CD4-positive, CD25-positive, alpha-beta regulatory T cell (primary cell): ENCODE measurements around the gene FAM120A. TPM values are rescaled to one million over a fixed set of nuclear protein-coding genes. Genes with fewer than 3 reads are reported as not detected.

ENCODE experiments used
- ATAC-seq, 2 donors: fragments of 150-1000 bp; cut with Tn5 transposase; one replicate each; pipeline ENCODE4 v1.10.0; 2021; ENCODE audit warnings: low read depth in 2 of 2, moderate number of reproducible peaks in 2 of 2, moderate library complexity in 1 of 2
- DNase-seq, 3 donors: peaks; one replicate each; pipeline versions ENCODE4 v3.0.0 to v3.0.0-alpha.2; 2012 to 2022; ENCODE audit warnings: mixed read lengths in 1 of 3
- H3K27ac ChIP-seq: one replicate; pipeline ENCODE4 v1.7.0; 2013; ENCODE audit warnings: mild to moderate bottlenecking, low read length; ENCODE audit not compliant: insufficient read depth, poor library complexity, severe bottlenecking
- H3K27me3 ChIP-seq: one replicate; pipeline ENCODE4 v1.7.0; 2013; ENCODE audit warnings: low read length; ENCODE audit not compliant: control insufficient read depth, insufficient read depth
- H3K36me3 ChIP-seq: one replicate; pipeline ENCODE4 v1.7.0; 2013; ENCODE audit warnings: mild to moderate bottlenecking, low read length, moderate library complexity; ENCODE audit not compliant: control insufficient read depth, insufficient read depth
- H3K4me1 ChIP-seq: 2 replicates; pipeline ENCODE4 v1.7.0; 2013; ENCODE audit warnings: mild to moderate bottlenecking, low read length; ENCODE audit not compliant: insufficient read depth, control insufficient read depth, poor library complexity, severe bottlenecking
- H3K4me3 ChIP-seq: one replicate; pipeline ENCODE4 v1.7.0; 2013; ENCODE audit warnings: low read depth, mild to moderate bottlenecking, low read length, moderate library complexity
- H3K9me3 ChIP-seq, 2 experiments: 1 replicate in 1 of 2; 2 replicates in 1 of 2; pipeline ENCODE4 v1.7.0; 2013; ENCODE audit warnings: low read length in 2 of 2, mild to moderate bottlenecking in 1 of 2, moderate library complexity in 1 of 2; ENCODE audit not compliant: control insufficient read depth in 2 of 2
- H3K27ac Mint-ChIP-seq, 3 donors: one replicate each; pipeline ENCODE4 v1.8.0; 2020 to 2022; ENCODE audit warnings: mild to moderate bottlenecking in 3 of 3, mixed read lengths in 3 of 3, moderate library complexity in 2 of 3
- H3K27me3 Mint-ChIP-seq: one replicate; pipeline ENCODE4 v1.8.0; 2022; ENCODE audit warnings: mild to moderate bottlenecking, mixed read lengths
- H3K36me3 Mint-ChIP-seq: one replicate; pipeline ENCODE4 v1.8.0; 2020; ENCODE audit warnings: mixed read lengths
- H3K4me1 Mint-ChIP-seq, 4 donors: one replicate each; pipeline ENCODE4 v1.8.0; 2020 to 2022; ENCODE audit warnings: mixed read lengths in 4 of 4, mild to moderate bottlenecking in 1 of 4
- H3K4me3 Mint-ChIP-seq, 4 donors: one replicate each; pipeline ENCODE4 v1.8.0; 2020 to 2022; ENCODE audit warnings: mild to moderate bottlenecking in 4 of 4, mixed read lengths in 4 of 4, moderate library complexity in 3 of 4
- H3K9me3 Mint-ChIP-seq, 7 donors: one replicate each; pipeline ENCODE4 v1.8.0; 2020 to 2022; ENCODE audit warnings: mixed read lengths in 7 of 7, mild to moderate bottlenecking in 3 of 7, moderate library complexity in 2 of 7
- polyA plus RNA-seq, 4 donors: library from polyadenylated mRNA; unstranded; fragments of 300-500 nt; fragmentation: Illumina TruSeq; gene quantifications; one replicate each; pipeline ENCODE4 v1.2.3, GENCODE V29; 2021
- total RNA-seq: library from RNA; stranded (reverse); gene quantifications from one replicate; pipeline ENCODE4 v1.2.3, GENCODE V29; 2022

FAM120A gene
- total and polyA plus RNA-seq, 5 donors from 2014 or later = 11.3 to 95.7 (median 12.9) TPM

DNA sequence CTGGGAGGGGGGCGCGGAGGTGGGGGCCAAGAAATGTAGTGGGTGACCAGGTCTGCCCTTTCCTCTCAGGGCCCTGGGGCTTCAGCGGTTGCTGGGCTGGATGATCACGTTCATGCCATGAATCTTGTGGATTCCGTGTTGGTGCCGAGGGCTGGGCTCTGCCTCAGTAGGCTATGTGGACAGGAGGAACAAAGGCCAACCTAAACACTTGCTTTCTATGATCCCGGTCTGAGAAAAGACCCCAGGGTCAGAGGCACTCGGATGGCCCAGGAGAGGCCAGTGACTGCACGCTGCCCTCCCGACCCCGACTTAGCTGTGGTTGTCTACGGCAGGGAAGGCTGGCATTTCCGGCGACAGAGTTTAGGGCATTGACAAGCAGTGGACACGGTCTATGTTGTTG is 151.5 kb downstream of the FAM120A start:
- Mint-ChIP-seq H3K9me3 (peaks cover 0 to 13% (median 8%) of the 10 kb centered on the region in 7 donors), H3K36me3 (peaks cover 26% of the 10 kb centered on the region), H3K4me3 (no peak overlapping the region), H3K27me3 (no peaks in the 10 kb centered on the region), H3K27ac (no peak overlapping the region), H3K4me1 (peaks cover 21 to 67% (median 45%) of the 10 kb centered on the region in 4 donors)
- no peaks in the 10 kb centered on the region for H3K27me3 ChIP-seq
- H3K27ac ChIP-seq = no peak overlapping the region
- H3K36me3 ChIP-seq = no peaks in the 10 kb centered on the region
- no peak overlapping the region for H3K4me3 ChIP-seq
- peaks cover 32% of the 10 kb centered on the region for H3K4me1 ChIP-seq
- DNase-seq (no peak), ATAC-seq (no peak)
- no peaks in the 10 kb centered on the region for H3K9me3 ChIP-seq

DNA sequence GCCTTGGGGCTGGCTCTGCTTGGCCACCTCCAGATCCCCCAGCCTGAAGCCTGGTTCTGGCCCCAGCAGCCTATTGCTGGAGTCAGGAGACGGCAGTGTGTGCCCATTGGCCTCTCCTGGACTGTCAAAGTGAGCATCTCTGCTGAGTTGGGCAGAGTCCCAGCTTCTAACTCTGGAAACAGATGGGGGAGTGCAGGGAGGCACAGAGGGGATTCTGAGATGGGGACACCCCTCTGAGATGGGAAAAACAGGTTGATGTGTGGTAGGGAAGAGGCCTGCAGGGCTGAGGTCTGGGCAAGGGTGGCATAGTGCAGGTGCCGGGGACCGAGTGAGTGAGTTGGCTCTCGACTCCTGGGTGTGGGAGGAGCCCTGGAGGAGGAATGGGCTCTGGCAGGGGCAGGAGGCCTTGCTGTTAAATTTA is 152.4 kb downstream of the FAM120A start:
- Mint-ChIP-seq H3K4me1 (peaks cover 27 to 58% (median 39%) of the 10 kb centered on the region in 4 donors), H3K9me3 (peaks cover 0 to 16% (median 10%) of the 10 kb centered on the region in 7 donors), H3K27me3 (no peaks in the 10 kb centered on the region), H3K27ac (peak overlapping the region in 1 of 3 donors; percentile 51), H3K36me3 (peaks cover 27% of the 10 kb centered on the region), H3K4me3 (peak overlapping the region in 1 of 4 donors; percentile 41)
- Histone ChIP-seq H3K27me3 (no peaks in the 10 kb centered on the region), H3K9me3 (peaks cover 0 to 5% of the 10 kb centered on the region in 2 experiments), H3K36me3 (no peaks in the 10 kb centered on the region), H3K4me1 (peaks cover 23% of the 10 kb centered on the region), H3K4me3 (no peak overlapping the region), H3K27ac (no peak overlapping the region)
- DNase-seq (no peak), ATAC-seq (no peak)

DNA sequence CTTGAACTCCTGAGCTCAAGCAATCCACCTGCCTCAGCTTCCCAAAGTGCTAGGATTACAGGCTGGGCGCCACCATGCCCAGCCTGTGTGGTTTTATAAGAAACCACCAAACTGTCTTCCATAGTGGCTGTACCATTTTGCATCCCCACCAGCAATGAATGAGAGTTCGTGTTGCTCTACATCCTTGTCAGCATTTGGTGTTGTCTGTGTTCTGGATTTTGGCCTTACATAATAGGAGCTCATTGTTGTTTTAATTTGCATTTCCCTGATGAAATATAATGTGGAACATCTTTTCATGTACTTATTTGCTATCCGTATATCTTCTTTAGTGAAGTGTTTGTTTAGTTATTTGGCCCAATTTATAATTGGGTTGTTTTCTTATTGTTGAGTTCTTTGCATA is 154.7 kb downstream of the FAM120A start:
- Histone ChIP-seq H3K4me1 (peaks cover under 1% of the 10 kb centered on the region), H3K27me3 (no peaks in the 10 kb centered on the region), H3K4me3 (no peak overlapping the region), H3K36me3 (peaks cover 2% of the 10 kb centered on the region), H3K9me3 (peaks cover 8 to 17% of the 10 kb centered on the region in 2 experiments), H3K27ac (no peak overlapping the region)
- no peak for ATAC-seq
- Mint-ChIP-seq H3K27me3 (no peaks in the 10 kb centered on the region), H3K27ac (peak overlapping the region in 1 of 3 donors; percentile 43), H3K9me3 (peaks cover 4 to 28% (median 15%) of the 10 kb centered on the region in 7 donors), H3K4me1 (peaks cover 15 to 38% (median 18%) of the 10 kb centered on the region in 4 donors), H3K36me3 (peaks cover 34% of the 10 kb centered on the region), H3K4me3 (no peak overlapping the region)
- DNase-seq = no peak

DNA sequence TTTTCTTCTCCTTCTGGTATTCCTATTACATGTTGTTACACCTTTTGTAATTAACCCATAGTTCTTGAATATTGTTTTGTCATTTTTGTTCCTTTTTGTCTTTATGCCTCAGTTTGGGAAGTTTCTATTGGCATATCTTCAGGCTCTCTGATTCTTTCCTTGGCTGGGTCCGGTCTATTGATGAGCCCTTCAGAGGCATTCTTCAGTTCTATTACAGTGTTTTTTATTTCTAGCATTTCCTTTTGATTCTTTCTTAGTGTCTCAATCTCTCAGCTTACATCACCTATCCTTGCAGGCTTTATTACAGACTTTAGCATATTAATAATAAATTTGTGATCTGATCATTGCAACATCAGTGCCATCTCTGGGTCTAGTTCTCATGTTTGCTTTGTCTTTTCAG is 158.7 kb downstream of the FAM120A start:
- no peak overlapping the region for H3K4me3 ChIP-seq
- Mint-ChIP-seq H3K9me3 (peaks cover 4 to 27% (median 15%) of the 10 kb centered on the region in 7 donors), H3K36me3 (peaks cover 36% of the 10 kb centered on the region), H3K4me1 (peaks cover 21 to 33% (median 25%) of the 10 kb centered on the region in 4 donors), H3K27ac (no peak overlapping the region), H3K27me3 (no peaks in the 10 kb centered on the region), H3K4me3 (no peak overlapping the region)
- H3K4me1 ChIP-seq = peaks cover 9% of the 10 kb centered on the region
- peaks cover 8 to 17% of the 10 kb centered on the region in 2 experiments for H3K9me3 ChIP-seq
- no peak overlapping the region for H3K27ac ChIP-seq
- no peak for ATAC-seq
- H3K36me3 ChIP-seq = peaks cover 2% of the 10 kb centered on the region
- no peaks in the 10 kb centered on the region for H3K27me3 ChIP-seq
- no peak for DNase-seq

DNA sequence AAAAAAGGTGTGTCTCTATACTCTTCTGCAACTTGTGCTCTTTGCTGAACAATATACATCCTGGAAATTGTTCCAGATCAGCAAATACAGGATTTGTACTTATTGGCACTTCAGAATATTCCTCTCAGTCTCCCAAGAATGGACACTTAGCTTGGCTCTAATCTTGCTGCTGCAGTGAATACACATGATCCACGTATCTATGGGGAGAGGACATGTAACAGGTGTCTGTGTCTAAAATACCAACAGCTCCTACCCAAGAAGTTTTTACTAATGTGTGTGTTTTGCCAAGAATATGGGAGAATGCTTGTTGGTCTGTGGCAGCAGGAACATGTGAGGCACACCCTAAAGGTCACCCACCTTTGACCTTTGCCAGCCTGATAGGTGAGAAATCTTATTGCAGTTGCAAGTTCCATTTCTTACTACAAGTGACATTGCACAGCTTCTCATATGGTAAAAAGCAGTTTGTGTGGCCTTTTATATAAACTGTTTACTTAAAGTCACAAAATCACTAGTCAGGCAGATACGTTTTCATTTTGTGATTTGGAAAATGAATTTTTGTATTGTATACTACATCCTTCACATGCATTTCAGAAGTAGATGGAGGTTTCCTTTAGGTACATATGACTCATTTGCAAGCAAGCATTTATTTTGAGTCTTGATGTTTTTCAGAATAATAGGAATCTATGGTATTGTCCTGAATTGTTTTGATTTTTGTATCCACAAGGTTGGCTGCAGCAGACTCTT is 160.7 kb downstream of the FAM120A start:
- Histone ChIP-seq H3K4me1 (peaks cover 11% of the 10 kb centered on the region), H3K36me3 (peaks cover 2% of the 10 kb centered on the region), H3K9me3 (peaks cover 8 to 17% of the 10 kb centered on the region in 2 experiments), H3K4me3 (no peak overlapping the region), H3K27me3 (no peaks in the 10 kb centered on the region), H3K27ac (no peak overlapping the region)
- H3K36me3 Mint-ChIP-seq = peaks cover 22% of the 10 kb centered on the region
- peaks cover 0 to 19% (median 11%) of the 10 kb centered on the region in 7 donors for H3K9me3 Mint-ChIP-seq
- no peak overlapping the region for H3K4me3 Mint-ChIP-seq
- DNase-seq (no peak), ATAC-seq (no peak)
- peaks cover 15 to 27% (median 18%) of the 10 kb centered on the region in 4 donors for H3K4me1 Mint-ChIP-seq
- no peaks in the 10 kb centered on the region for H3K27me3 Mint-ChIP-seq
- peak overlapping the region; percentile 20 to 86 (median 33) for H3K27ac Mint-ChIP-seq

DNA sequence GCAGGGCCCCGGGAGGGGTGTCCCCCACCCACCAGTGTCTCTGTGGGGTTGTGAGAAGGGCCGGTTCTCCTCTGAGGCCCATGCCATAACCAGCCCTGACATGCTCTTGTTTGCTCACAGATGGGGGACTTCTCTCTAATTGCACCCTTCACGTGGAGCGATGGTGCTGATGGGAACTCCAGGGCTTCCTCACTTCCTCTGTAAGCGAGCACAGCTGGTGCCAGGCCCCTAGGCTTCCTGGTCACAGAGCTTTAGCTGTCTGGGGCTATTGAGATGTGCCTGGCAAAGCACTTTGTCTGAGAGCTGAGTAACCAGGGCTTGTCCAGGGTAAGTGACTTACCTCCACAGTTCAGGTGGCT is 161.3 kb downstream of the FAM120A start:
- Mint-ChIP-seq H3K4me3 (no peak overlapping the region), H3K4me1 (peaks cover 15 to 28% (median 19%) of the 10 kb centered on the region in 4 donors), H3K27ac (peak overlapping the region; percentile 20 to 86 (median 51)), H3K27me3 (no peaks in the 10 kb centered on the region), H3K9me3 (peaks cover 0 to 17% (median 10%) of the 10 kb centered on the region in 7 donors), H3K36me3 (peaks cover 20% of the 10 kb centered on the region)
- peaks cover 14% of the 10 kb centered on the region for H3K4me1 ChIP-seq
- no peak overlapping the region for H3K27ac ChIP-seq
- ATAC-seq (no peak), DNase-seq (peak in 1 of 3 donors; percentile 14)
- no peaks in the 10 kb centered on the region for H3K27me3 ChIP-seq
- peaks cover 2% of the 10 kb centered on the region for H3K36me3 ChIP-seq
- H3K9me3 ChIP-seq = peaks cover 8 to 17% of the 10 kb centered on the region in 2 experiments
- H3K4me3 ChIP-seq = no peak overlapping the region

DNA sequence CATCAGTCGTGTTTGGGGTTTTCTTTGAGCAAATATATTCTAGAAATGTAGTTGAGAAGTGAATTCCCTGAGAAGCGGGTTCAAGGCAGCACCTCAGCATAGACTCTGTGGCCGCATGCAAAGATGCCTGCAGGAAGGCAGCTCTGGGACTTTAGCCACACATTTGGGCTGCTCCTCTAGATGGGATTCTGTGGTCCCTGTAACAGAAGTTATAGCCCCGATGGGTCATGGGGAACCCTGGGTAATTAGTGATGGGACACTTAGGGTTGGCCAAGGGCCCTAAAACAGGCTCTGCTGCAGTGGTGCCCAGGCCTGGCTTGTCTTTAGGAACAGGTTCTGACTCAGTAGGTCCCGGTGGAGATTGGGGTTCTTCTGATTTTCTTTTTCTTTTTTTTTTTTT is 161.7 kb downstream of the FAM120A start:
- no peak for ATAC-seq
- H3K36me3 ChIP-seq = peaks cover 2% of the 10 kb centered on the region
- peaks cover 14% of the 10 kb centered on the region for H3K4me1 ChIP-seq
- no peaks in the 10 kb centered on the region for H3K27me3 Mint-ChIP-seq
- DNase-seq = no peak
- H3K27ac Mint-ChIP-seq = peak overlapping the region in 2 of 3 donors; percentile 51 to 86
- H3K4me1 Mint-ChIP-seq = peaks cover 15 to 32% (median 19%) of the 10 kb centered on the region in 4 donors
- H3K27ac ChIP-seq = no peak overlapping the region
- no peaks in the 10 kb centered on the region for H3K27me3 ChIP-seq
- peaks cover 0 to 15% (median 9%) of the 10 kb centered on the region in 7 donors for H3K9me3 Mint-ChIP-seq
- H3K4me3 ChIP-seq = no peak overlapping the region
- H3K36me3 Mint-ChIP-seq = peaks cover 18% of the 10 kb centered on the region
- H3K9me3 ChIP-seq = peaks cover 8 to 17% of the 10 kb centered on the region in 2 experiments
- H3K4me3 Mint-ChIP-seq = no peak overlapping the region
